HEK293T (cell line): ENCODE results near the gene CDK5.

Experiments used
- BHLHE40 ChIP-seq: fragments of 450-650 bp; IDR thresholded peaks from 2 replicates; pipeline ENCODE4 v1.6.1; 2016; ENCODE audit warnings: mild to moderate bottlenecking, moderate library complexity, borderline replicate concordance
- ELF4 ChIP-seq: fragments of 450-650 bp; IDR thresholded peaks from 2 replicates; pipeline ENCODE4 v1.6.1; 2017; ENCODE audit warnings: antibody characterized with exemption
- FOXA1 ChIP-seq: fragments of 450-650 bp; IDR thresholded peaks from 2 replicates; pipeline ENCODE4 v1.6.1; 2016; ENCODE audit warnings: mild to moderate bottlenecking
- LEF1 ChIP-seq: fragments of 450-650 bp; IDR thresholded peaks from 2 replicates; pipeline ENCODE4 v1.6.1; 2017; ENCODE audit warnings: mild to moderate bottlenecking, borderline replicate concordance
- SUZ12 ChIP-seq: fragments of 450-650 bp; IDR thresholded peaks from 2 replicates; pipeline ENCODE4 v1.6.1; 2016; ENCODE audit warnings: mild to moderate bottlenecking
- ZNF384 ChIP-seq: fragments of 450-650 bp; IDR thresholded peaks from 2 replicates; pipeline ENCODE4 v1.6.1; 2016

DNA sequence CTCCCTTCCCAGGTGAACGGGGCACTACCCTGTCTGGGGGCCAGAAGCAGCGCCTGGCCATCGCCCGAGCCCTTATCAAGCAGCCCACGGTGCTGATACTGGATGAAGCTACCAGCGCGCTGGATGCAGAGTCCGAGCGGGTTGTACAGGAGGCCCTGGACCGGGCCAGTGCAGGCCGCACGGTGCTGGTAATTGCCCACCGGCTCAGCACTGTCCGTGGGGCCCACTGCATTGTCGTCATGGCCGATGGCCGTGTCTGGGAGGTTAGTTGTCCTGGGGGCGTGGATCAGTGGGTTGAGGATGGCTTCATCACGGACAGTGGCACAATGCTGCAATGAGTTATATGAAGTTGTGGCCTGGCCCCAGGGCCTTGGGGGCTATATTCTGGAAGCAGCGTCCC, 13.7 kb downstream of the CDK5 start:
- TF ChIP-seq LEF1, result no peak
- no peak for TF ChIP-seq SUZ12
- no peak for TF ChIP-seq ELF4
- TF ChIP-seq BHLHE40, result no peak
- no peak for TF ChIP-seq ZNF384
- TF ChIP-seq FOXA1, result no peak
